IMR-90 (cell line): ENCODE results near the gene RNF114. TPM values are rescaled to one million over a fixed set of nuclear protein-coding genes. Genes with fewer than 3 reads are reported as not detected.

ENCODE experiments used
- ATAC-seq: fragments of 200-7000 bp; cut with Tn5 transposase; 2 replicates; pipeline ENCODE4 v1.9.1; 2020; ENCODE audit warnings: low read depth, mild to moderate bottlenecking, moderate library complexity
- BruUV-seq: library from RNA; stranded (reverse); fragments of 400-500 nt; replicated peaks from 2 replicates; lab custom pipeline; 2021; lab: Mats Ljungman, UMichigan
- CTCF ChIA-PET: fragments of 300-600 bp; formaldehyde crosslinking; extraction: SDS; loops from one replicate; lab custom pipeline; 2021; ENCODE audit warnings: antibody characterized with exemption; lab: Yijun Ruan, JAX
- POLR2A ChIA-PET: fragments of 300-600 bp; sonication (Branson Sonifier 250); formaldehyde crosslinking; loops from one replicate; lab custom pipeline; 2022; ENCODE audit warnings: antibody characterized with exemption; ENCODE audit not compliant: unreplicated experiment; lab: Charles Lee
- DNase-seq: peaks from one replicate; pipeline ENCODE4 v3.0.0; 2013
- H2AFZ ChIP-seq: replicated peaks from 2 replicates; pipeline ENCODE3; 2013; ENCODE audit warnings: low read length, mild to moderate bottlenecking; ENCODE audit not compliant: poor library complexity
- H2AK5ac ChIP-seq: 2 replicates; pipeline ENCODE4 v1.6.1; 2013; ENCODE audit warnings: low read depth, low read length, inconsistent platforms
- H2AK9ac ChIP-seq: replicated peaks from 2 replicates; pipeline ENCODE3; 2013; ENCODE audit warnings: mild to moderate bottlenecking, low read depth, low read length, moderate library complexity; ENCODE audit not compliant: poor library complexity
- H2BK120ac ChIP-seq: 2 replicates; pipeline ENCODE4 v1.6.1; 2013; ENCODE audit warnings: low read depth, low read length, inconsistent platforms
- H2BK15ac ChIP-seq: 3 replicates; pipeline ENCODE4 v1.6.1; 2013; ENCODE audit warnings: low read depth, low read length, inconsistent platforms
- H2BK20ac ChIP-seq: 2 replicates; pipeline ENCODE4 v1.6.1; 2013; ENCODE audit warnings: low read depth, mild to moderate bottlenecking, inconsistent platforms, low read length, moderate library complexity
- H2BK5ac ChIP-seq: 2 replicates; pipeline ENCODE4 v1.6.1; 2013; ENCODE audit warnings: mild to moderate bottlenecking, low read depth, low read length, inconsistent platforms; ENCODE audit not compliant: poor library complexity, severe bottlenecking
- H3K14ac ChIP-seq: replicated peaks from 2 replicates; pipeline ENCODE4 v1.6.1; 2013; ENCODE audit warnings: low read depth, low read length, inconsistent platforms
- H3K18ac ChIP-seq: 2 replicates; pipeline ENCODE4 v1.6.1; 2013; ENCODE audit warnings: low read depth, low read length, control low read depth
- H3K23ac ChIP-seq: 2 replicates; pipeline ENCODE4 v1.6.1; 2013; ENCODE audit warnings: low read depth, low read length, inconsistent platforms
- H3K27ac ChIP-seq: 2 replicates; pipeline ENCODE4 v1.5.1; 2013; ENCODE audit warnings: mild to moderate bottlenecking, control low read depth, low read length; ENCODE audit not compliant: insufficient read depth
- H3K27me3 ChIP-seq: 2 replicates; pipeline ENCODE4 v1.6.1; 2013; ENCODE audit warnings: low read length; ENCODE audit not compliant: control insufficient read depth, insufficient read depth
- H3K36me3 ChIP-seq: 2 replicates; pipeline ENCODE4 v1.6.1; 2013; ENCODE audit warnings: low read length, mixed read lengths; ENCODE audit not compliant: control insufficient read depth, insufficient read depth
- H3K4ac ChIP-seq: 2 replicates; pipeline ENCODE4 v1.6.1; 2013; ENCODE audit warnings: low read depth, low read length, inconsistent platforms
- H3K4me1 ChIP-seq: 2 replicates; pipeline ENCODE4 v1.6.1; 2013; ENCODE audit warnings: low read length, mixed read lengths; ENCODE audit not compliant: control insufficient read depth, insufficient read depth
- H3K4me2 ChIP-seq: 2 replicates; pipeline ENCODE4 v1.6.1; 2013; ENCODE audit warnings: low read depth, mild to moderate bottlenecking, control low read depth, low read length, moderate library complexity
- H3K4me3 ChIP-seq: 2 replicates; pipeline ENCODE4 v1.5.1; 2013; ENCODE audit warnings: low read depth, mild to moderate bottlenecking, control low read depth, low read length, moderate library complexity; ENCODE audit not compliant: insufficient read depth
- H3K56ac ChIP-seq: 2 replicates; pipeline ENCODE4 v1.6.1; 2013; ENCODE audit warnings: low read length, inconsistent platforms; ENCODE audit not compliant: insufficient read depth; ENCODE audit errors: extremely low read depth
- H3K79me1 ChIP-seq, 2 experiments: 2 replicates each; pipeline ENCODE4 v1.6.1; 2013; ENCODE audit warnings: low read length in 2 of 2, inconsistent platforms in 1 of 2, low read depth in 1 of 2
- H3K9ac ChIP-seq: 2 replicates; pipeline ENCODE4 v1.6.1; 2013; ENCODE audit warnings: low read depth, low read length, control low read depth
- H3K9me1 ChIP-seq: 2 replicates; pipeline ENCODE4 v1.6.1; 2013; ENCODE audit warnings: low read length, inconsistent platforms; ENCODE audit not compliant: insufficient read depth
- H3K9me3 ChIP-seq: 2 replicates; pipeline ENCODE4 v1.6.1; 2013; ENCODE audit warnings: low read length; ENCODE audit not compliant: control insufficient read depth, insufficient read depth
- H4K20me1 ChIP-seq: 2 replicates; pipeline ENCODE4 v1.6.1; 2013; ENCODE audit warnings: low read length, inconsistent platforms; ENCODE audit not compliant: insufficient read depth
- H4K5ac ChIP-seq: 2 replicates; pipeline ENCODE4 v1.6.1; 2013; ENCODE audit warnings: mild to moderate bottlenecking, low read depth, low read length, control low read depth
- H4K8ac ChIP-seq, 2 experiments: 2 replicates each; pipeline ENCODE4 v1.6.1; 2013; ENCODE audit warnings: low read depth in 2 of 2, low read length in 2 of 2, control low read depth in 1 of 2, inconsistent platforms in 1 of 2
- H4K91ac ChIP-seq: 2 replicates; pipeline ENCODE4 v1.6.1; 2013; ENCODE audit warnings: low read depth, low read length, inconsistent platforms; ENCODE audit not compliant: insufficient read depth
- MXI1 ChIP-seq: IDR thresholded peaks from 2 replicates; pipeline ENCODE4 v1.6.1; 2012; ENCODE audit warnings: low read depth, mild to moderate bottlenecking, low read length, moderate library complexity, borderline replicate concordance
- WGBS, 2 experiments: methylation state at CpG; one replicate each; pipeline versions ENCODE4 v1.1.5 to v1.1.7; 2013; ENCODE audit warnings: missing lambda C conversion rate in 2 of 2; ENCODE audit not compliant: insufficient read length in 1 of 2; ENCODE audit errors: extremely low coverage in 2 of 2; 5-methylcytosine and 5-hydroxymethylcytosine counted together
- dilution Hi-C: fragments of 300-500 bp; cut with HindIII; formaldehyde crosslinking; loops from one replicate; pipeline ENCODE4 v1.14.3; 2018; ENCODE audit warnings: low sequenced_read_pairs; ENCODE audit not compliant: unreplicated experiment
- in situ Hi-C: fragments of 300-500 bp; cut with MboI; formaldehyde crosslinking; loops from 3 replicates; pipeline ENCODE4 v1.14.3; 2019; ENCODE audit warnings: low sequenced_read_pairs, inconsistent platforms, mixed read lengths
- intact Hi-C: fragments of 100-400 bp; cut with micrococcal nuclease; formaldehyde crosslinking; loops from 2 replicates; pipeline ENCODE4 v1.10.0; 2022
- polyA plus RNA-seq, 3 experiments: library from polyadenylated mRNA; depleted of rRNA; stranded (reverse); fragments of >200 nt; gene quantifications; 2 replicates each; pipeline ENCODE4 v1.2.3, GENCODE V29; 2012; ENCODE audit warnings: low replicate concordance in 1 of 3
- total RNA-seq: library from RNA; depleted of rRNA; stranded (reverse); fragments of >200 nt; gene quantifications from 2 replicates; pipeline ENCODE4 v1.2.3, GENCODE V29; 2012
- TF ChIP-seq, protein P1 (sequence below): conservative IDR thresholded peaks from 2 replicates; pipeline ENCODE4 v1.5.1; 2012; ENCODE audit warnings: mild to moderate bottlenecking, low read depth, low read length, improper control_type of control experiment

The RNF114 gene
- total and polyA plus RNA-seq, 2 of the 4 experiments (the other 2 are of a cell fraction), result 44.6 to 62.3 TPM

DNA sequence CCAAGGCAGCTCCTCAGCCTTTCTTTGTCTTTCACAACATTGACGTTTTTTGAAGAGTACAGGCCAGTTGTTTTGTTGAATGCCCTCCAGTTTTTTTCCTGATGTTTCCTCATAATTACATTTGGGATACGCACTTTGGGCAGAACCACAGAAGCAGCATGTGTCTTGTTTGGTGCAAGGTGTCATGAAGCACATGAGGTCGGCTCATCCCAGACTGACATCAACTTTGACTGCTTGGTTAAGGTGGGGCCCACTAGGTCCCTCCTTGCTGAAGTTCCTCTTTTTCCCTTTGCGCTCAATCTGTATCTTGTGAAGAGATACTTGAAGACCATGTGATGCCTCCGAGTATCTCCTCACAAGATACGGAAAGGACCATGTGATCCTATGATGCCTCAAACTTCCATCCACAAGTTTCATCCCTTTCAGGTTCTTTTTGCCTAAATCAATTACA lies 57.1 kb downstream of the RNF114 start:
- CTCF ChIA-PET, result no interaction called here
- Histone ChIP-seq H2AK5ac (no peak overlapping the region), H4K8ac (no peak overlapping the region), H3K23ac (no peak overlapping the region), H2AFZ (no peak overlapping the region), H2AK9ac (no peak overlapping the region), H4K91ac (no peak overlapping the region), H3K36me3 (peaks cover 3% of the 10 kb centered on the region; the same call in 1 of the 2 replicates), H4K20me1 (no peaks in the 10 kb centered on the region), H3K9ac (no peak overlapping the region), H3K9me3 (no peaks in the 10 kb centered on the region), H3K18ac (no peak overlapping the region), H3K9me1 (peaks cover 21% of the 10 kb centered on the region), H3K14ac (no peak overlapping the region), H3K4ac (no peak overlapping the region), H2BK120ac (no peak overlapping the region), H3K4me1 (peaks cover 19% of the 10 kb centered on the region), H3K79me1 (peaks cover 0 to 9% of the 10 kb centered on the region in 2 experiments; a peak in 1 of 4 replicates), H3K27me3 (no peaks in the 10 kb centered on the region), H4K5ac (no peak overlapping the region), H3K4me2 (no peak overlapping the region), H3K56ac (no peak overlapping the region), H3K4me3 (no peak overlapping the region), H2BK20ac (no peak overlapping the region), H3K27ac (no peak overlapping the region), H2BK15ac (no peak overlapping the region), H2BK5ac (no peak overlapping the region)
- DNase-seq, result no peak
- WGBS, 2 experiments, result 100% methylated on average over 1 of the region's 6 CpGs; no CpG with 5 or more reads in 1 of the 2 experiments
- in situ Hi-C loops (no loop called here), dilution Hi-C loops (no loop called here), intact Hi-C loops (no loop called here)
- TF ChIP-seq MXI1, result no peak
- TF ChIP-seq, protein P1, sequence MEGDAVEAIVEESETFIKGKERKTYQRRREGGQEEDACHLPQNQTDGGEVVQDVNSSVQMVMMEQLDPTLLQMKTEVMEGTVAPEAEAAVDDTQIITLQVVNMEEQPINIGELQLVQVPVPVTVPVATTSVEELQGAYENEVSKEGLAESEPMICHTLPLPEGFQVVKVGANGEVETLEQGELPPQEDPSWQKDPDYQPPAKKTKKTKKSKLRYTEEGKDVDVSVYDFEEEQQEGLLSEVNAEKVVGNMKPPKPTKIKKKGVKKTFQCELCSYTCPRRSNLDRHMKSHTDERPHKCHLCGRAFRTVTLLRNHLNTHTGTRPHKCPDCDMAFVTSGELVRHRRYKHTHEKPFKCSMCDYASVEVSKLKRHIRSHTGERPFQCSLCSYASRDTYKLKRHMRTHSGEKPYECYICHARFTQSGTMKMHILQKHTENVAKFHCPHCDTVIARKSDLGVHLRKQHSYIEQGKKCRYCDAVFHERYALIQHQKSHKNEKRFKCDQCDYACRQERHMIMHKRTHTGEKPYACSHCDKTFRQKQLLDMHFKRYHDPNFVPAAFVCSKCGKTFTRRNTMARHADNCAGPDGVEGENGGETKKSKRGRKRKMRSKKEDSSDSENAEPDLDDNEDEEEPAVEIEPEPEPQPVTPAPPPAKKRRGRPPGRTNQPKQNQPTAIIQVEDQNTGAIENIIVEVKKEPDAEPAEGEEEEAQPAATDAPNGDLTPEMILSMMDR, result no peak
- ATAC-seq, result no peak
- no TSS peak for BruUV-seq
- POLR2A ChIA-PET, result no interaction called here
